Amygdala (tissue), 56 donors: ENCODE results near the gene PDS5A.
"Not testable (repeated sequence)": the region's sequence is repeated elsewhere in the genome, so short reads cannot be mapped to it uniquely, and the experiment has no call there.

Source experiments
- DNase-seq, 56 donors: peaks; one replicate each; lab custom pipeline; 2025; lab: John Stamatoyannopoulos, UW

Gene PDS5A

DNA sequence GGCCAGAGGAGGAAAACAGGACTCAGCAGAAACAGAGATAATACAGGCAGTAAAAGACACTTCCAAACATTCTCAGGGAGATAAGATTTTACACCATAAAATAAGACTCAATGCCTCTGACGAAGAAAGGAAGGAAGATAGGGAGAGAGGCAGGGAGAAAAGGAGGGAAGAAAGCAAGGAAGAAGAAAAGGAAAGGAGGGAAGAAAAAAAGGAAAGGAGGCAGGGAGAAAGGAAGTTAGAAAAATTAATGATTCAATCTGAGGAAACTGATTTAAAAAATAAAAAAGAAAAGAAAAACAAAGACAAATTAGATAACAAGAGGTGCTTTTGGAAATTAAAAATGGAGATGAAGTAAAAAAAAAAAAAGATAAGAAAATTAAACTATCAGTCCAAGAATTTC is 72.1 kb downstream of the PDS5A start:
- DNase-seq = no peak

DNA sequence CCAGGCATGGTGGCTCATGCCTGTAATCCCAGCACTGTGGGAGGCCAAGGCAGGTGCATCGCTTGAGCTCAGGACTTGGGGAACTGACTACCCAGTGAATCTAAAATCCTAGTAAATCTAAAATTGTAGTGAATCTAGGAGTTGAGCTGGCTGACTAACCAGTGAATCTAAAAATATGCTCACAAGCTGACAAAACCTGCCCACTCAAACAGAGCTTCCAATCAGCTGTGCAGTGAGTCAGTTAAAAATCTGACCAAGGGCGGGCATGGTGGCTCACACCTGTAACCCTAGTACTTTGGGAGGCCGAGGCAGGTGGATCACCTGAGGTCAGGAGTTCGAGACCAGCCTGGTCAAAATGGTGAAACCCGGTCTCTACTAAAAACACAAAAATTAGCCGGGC is 72.7 kb downstream of the PDS5A start:
- DNase-seq = peak in 2 of 56 donors; percentile 1

GRCh38 chr4:39900966-39901365 is 76.7 kb downstream of the PDS5A start:
- no peak for DNase-seq

DNA sequence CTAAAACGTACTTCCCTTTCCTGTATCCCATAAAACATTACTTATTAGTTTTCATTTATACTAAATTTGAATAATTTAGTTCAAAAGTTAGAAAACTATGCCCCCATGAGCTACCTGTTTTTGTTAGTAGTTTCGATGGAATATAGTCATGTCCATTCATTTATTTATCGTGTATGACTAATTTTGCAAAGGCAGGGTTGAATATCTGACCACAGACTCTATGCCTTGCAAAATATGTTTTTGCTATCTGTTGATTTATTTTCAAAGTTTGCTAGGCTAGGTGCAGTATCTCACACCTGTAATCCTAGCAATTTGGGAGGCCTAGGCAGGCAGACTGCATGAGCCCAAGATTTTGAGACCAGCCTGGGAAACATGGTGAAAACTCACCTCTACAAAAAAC is 78.4 kb downstream of the PDS5A start:
- DNase-seq = no peak

- DNase-seq = no peak
Observed at GRCh38 chr4:39898015-39898414, 79.7 kb downstream of the PDS5A start.

DNA sequence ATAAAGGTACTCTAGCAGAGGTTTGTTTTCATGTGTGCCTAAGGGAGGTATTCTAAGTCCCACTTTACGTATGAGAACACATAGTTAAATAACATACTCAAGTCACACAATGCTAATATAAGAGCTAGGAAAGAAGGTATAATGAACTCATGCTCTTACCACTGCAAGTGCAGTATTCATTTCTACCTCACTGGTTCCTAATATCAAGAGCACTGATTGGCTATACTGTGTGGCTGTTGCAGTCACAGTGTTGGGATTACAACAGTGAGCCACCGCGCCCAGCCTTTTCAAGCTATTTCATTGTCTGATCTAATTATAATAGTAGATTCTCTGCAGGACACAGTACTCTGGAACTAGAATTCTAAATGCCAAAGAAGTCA is 84.0 kb downstream of the PDS5A start:
- no peak for DNase-seq

DNA sequence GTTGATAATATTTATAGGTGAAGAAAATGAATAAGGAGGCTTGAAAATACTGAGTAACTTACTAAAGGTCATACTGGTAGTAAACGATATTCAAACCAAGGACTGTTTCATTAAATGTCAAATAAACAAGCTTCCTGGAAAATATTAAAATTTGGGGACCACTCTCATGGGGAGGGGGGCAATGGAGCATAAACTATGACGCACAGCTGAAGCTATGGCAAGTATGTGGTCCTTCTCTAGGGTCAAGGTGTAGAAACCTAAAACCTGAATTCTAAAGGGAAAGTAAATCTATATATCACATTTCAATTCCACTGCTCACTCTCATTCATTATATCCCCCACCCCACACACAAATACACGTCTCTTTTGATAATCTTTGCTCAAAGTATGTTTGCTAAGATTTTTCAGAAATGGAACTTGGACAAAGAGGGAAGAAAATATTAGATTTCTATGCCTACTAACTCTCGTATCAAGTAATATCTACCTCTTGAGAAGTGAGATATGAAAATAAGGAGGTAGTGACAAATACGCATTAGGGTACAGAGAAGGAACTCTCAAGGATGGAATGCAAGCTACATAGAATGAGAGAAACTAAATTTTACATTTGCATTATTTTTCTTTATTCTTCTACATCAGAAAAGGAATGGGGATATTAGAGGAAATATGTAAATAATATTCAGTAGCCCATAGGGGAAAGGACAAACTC is 84.6 kb downstream of the PDS5A start:
- DNase-seq = no peak

DNA sequence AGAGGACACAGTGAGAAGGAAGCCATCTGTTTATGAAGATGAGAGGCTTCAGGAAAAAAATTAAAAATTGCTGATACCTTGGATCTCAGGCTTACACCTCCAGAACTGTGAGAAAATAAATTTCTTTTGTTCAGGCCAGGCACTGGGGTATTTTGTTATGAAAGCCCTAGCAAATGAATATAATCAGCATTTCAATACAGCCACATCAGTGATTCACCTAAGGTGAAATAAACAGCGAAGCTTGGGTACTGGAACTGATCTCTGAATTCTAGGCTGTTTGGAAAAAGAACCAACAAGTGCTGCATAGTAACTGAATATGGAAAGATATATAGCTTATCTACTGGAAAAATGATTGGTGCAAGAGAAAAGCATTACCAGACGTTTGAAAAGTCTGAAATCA is 88.5 kb downstream of the PDS5A start:
- no peak for DNase-seq

GRCh38 chr4:39888541-39888940 is 89.2 kb downstream of the PDS5A start:
- no peak for DNase-seq

DNA sequence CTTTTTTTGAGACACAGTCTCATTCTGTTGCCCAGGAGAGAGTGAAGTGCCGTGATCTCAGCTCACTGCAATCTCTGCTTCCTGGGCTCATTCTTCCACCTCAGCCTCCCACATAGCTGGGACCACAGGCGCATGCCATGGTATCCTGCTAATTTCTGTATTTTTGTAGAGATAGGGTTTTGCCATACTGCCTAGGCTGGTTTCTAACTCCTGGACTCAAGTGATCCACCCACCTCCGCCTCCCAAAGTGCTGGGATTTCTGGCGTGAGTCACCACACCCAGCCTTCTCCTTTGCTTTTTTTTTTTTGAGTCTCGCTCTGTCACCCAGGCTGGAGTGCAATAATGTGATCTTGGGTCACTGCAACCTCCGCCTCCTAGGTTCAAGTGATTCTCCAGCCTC is 94.1 kb downstream of the PDS5A start:
- DNase-seq = peak in 1 of 56 donors; percentile 1

DNA sequence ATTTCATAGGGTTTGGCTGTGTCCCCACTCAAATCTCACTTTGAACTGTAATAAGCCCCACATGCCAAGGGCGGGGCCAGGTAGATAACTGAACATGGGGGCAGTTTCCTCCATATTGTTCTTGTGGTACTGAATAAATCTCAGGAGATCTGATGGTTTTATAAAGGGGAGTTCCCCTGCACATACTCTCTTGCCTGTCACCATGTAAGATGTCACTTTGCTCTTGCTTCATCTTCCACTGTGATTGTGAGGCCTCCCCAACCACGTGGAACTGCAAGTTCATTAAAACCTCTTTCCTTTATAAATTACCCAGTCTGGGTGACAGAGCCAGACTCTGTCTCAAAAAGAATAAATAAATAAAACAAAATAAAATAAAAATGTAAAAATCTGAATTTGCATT is 95.9 kb downstream of the PDS5A start:
- DNase-seq = no peak

- DNase-seq = no peak
Observed at GRCh38 chr4:39877971-39878370, 99.7 kb downstream of the PDS5A start.

DNA sequence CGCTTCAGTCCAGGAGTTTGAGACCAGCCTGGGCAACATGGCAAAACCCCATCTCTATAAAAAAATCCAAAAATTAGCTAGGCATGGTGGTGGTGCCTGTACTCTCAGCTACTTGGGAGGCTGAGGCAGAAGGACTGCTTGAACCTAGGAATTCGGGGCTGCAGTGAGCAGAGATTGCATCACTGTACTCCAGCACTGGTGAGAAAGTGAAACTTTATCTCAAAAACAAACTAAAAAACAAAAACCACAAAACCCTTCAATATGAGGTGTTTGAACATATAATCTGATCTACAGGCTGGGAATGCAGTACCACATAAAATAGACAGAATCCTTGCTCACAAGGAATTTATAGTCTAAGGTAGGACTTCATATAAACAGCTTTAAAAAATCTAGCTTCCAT is 103.9 kb downstream of the PDS5A start:
- no peak for DNase-seq

- DNase-seq = no peak
Observed at GRCh38 chr4:39865280-39865679, 112.4 kb downstream of the PDS5A start.

DNA sequence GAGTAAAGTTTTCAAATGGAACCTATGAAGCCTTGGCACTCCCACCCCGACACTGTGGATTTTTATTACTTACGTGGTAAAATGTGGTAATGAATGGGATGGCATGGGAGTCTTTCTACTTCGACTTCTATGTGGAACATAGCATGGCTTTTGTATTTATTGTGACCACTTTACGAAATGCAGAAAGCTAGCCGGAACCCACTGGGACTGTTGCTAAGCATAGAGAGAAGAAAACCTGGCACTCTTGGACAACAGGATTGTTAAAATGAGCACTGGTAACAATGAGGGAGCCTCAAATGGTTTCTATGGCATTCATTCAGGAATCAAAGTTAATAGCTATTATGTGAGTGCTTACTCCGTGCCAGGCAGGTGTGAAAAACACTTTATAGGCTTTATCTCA is 113.3 kb downstream of the PDS5A start:
- no peak for DNase-seq

GRCh38 chr4:39860804-39861203 is 116.9 kb downstream of the PDS5A start:
- DNase-seq = no peak

GRCh38 chr4:39855909-39856512 is 121.7 kb downstream of the PDS5A start:
- DNase-seq = no peak

DNA sequence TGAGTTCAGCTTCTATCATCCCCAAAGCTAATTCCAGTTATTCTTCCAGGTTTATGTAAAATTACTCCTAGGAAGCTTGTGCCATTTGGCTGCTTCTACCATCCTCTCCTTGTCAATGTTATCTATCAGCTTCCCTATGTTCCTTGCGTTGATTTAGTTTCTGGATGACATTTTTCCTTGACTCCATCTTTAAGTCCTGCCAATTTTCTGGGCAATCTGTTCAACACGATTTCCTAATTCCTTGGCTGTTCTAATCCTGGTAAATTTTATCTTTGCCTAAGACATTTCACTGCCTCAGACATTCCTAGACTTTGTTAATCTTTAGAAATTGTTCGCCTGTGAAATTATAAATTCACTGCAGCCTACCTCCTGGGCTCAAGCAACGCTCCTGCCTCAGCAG is 125.1 kb downstream of the PDS5A start:
- DNase-seq = no peak

GRCh38 chr4:39850727-39851126 is 127.0 kb downstream of the PDS5A start:
- no peak for DNase-seq

DNA sequence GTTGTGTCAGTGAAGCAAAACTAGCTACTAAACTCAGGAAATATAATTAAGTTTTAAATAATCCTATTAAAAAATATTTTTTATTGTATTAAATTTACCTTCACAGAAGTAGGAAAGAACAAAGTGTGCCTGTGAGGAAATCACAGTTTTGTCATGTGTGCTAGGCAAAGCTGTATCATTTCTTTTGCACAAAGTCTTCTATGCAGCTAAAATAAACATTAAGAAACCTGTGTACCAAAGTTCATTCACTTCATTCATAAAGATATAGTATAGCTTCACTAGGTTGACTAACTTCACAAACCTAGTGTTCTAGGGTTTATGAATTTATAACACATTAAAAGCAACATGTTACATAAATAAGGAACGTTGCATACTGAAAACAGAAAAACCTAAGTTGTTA is 131.0 kb downstream of the PDS5A start:
- no peak for DNase-seq

- no peak for DNase-seq
Observed at GRCh38 chr4:39846120-39846519, 131.6 kb downstream of the PDS5A start.

- no peak for DNase-seq
Observed at GRCh38 chr4:39841894-39842293, 135.8 kb downstream of the PDS5A start.

- not testable (repeated sequence) for DNase-seq
Observed at GRCh38 chr4:39840516-39840915, 137.2 kb downstream of the PDS5A start.
